ENCODE results near the gene CPNE5. TPM values are rescaled to one million over a fixed set of nuclear protein-coding genes. Genes with fewer than 3 reads are reported as not detected.
A peak's percentile ranks its signal among the peaks of the same experiment; 100 is the strongest.

Gene CPNE5
- total and polyA plus RNA-seq, 2 of the 4 experiments (the other 2 are of a cell fraction), result 0.07 TPM; not detected in 1

GRCh38 chr6:36739947-36740817 lies 99.1 kb downstream of the CPNE5 start:
- dilution Hi-C loops (cut with HindIII; ENCODE audit: low sequenced_read_pairs, unreplicated experiment), result no loop called here
- POLR2A ChIA-PET (ENCODE audit: unreplicated experiment), result interaction anchor here (0.6 kb wide), 1 partner anchor 134 kb away, joined by 3 read pairs; no protein-coding TSS in a partner anchor

More at GRCh38 chr6:36739947-36740817, 99.1 kb downstream of the CPNE5 start:
- Histone ChIP-seq H3K56ac (ENCODE audit: extremely low read depth, insufficient read depth, low read length) (no peak overlapping the region), H3K79me1 (ENCODE audit: low read depth in 1 of 2, low read length in 2 of 2) (no peaks in the 10 kb centered on the region), H3K36me3 (ENCODE audit: control insufficient read depth, insufficient read depth, low read length) (no peaks in the 10 kb centered on the region), H3K18ac (ENCODE audit: low read depth, low read length) (no peak overlapping the region), H3K9ac (ENCODE audit: low read depth, low read length) (no peak overlapping the region), H3K27me3 (ENCODE audit: control insufficient read depth, insufficient read depth, low read length) (peaks cover 8% of the 10 kb centered on the region), H2BK20ac (ENCODE audit: low read depth, low read length) (no peak overlapping the region), H3K4me1 (ENCODE audit: control insufficient read depth, insufficient read depth, low read length) (peaks cover 7% of the 10 kb centered on the region), H4K91ac (ENCODE audit: insufficient read depth, low read depth, low read length) (no peak overlapping the region), H3K14ac (replicated peaks; ENCODE audit: low read depth, low read length) (no peak overlapping the region), H3K27ac (ENCODE audit: insufficient read depth, low read length) (no peak overlapping the region), H3K4me2 (ENCODE audit: low read depth, low read length) (no peak overlapping the region), H2BK15ac (ENCODE audit: low read depth, low read length) (no peak overlapping the region; the same call in 2 of the 3 replicates), H4K8ac (ENCODE audit: low read depth in 2 of 2, low read length in 2 of 2) (peak overlapping the region in 1 of 2 experiments; percentile 39; a peak in 1 of 4 replicates), H3K4ac (ENCODE audit: low read depth, low read length) (no peak overlapping the region), H3K23ac (ENCODE audit: low read depth, low read length) (no peak overlapping the region), H3K9me1 (ENCODE audit: insufficient read depth, low read length) (peaks cover 4% of the 10 kb centered on the region; the same call in 1 of the 2 replicates), H2AFZ (replicated peaks; ENCODE audit: low read length, poor library complexity) (no peak overlapping the region), H2AK5ac (ENCODE audit: low read depth, low read length) (no peak overlapping the region), H2BK120ac (ENCODE audit: low read depth, low read length) (no peak overlapping the region), H2AK9ac (replicated peaks; ENCODE audit: low read depth, low read length, poor library complexity) (no peak overlapping the region), H3K9me3 (ENCODE audit: control insufficient read depth, insufficient read depth, low read length) (no peaks in the 10 kb centered on the region), H2BK5ac (ENCODE audit: low read depth, low read length, poor library complexity, severe bottlenecking) (no peak overlapping the region), H4K20me1 (ENCODE audit: insufficient read depth, low read length) (peaks cover 3% of the 10 kb centered on the region; the same call in 1 of the 2 replicates), H4K5ac (ENCODE audit: low read depth, low read length) (no peak overlapping the region), H3K4me3 (ENCODE audit: insufficient read depth, low read depth, low read length) (no peak overlapping the region)
- BruUV-seq (replicated peaks), result no TSS peak
- 81% methylated on average over 7 of the region's 13 CpGs; no CpG with 5 or more reads in 1 of the 2 experiments for WGBS, 2 experiments (ENCODE audit: extremely low coverage in 2 of 2, insufficient read length in 1 of 2)
- CTCF ChIA-PET, result no interaction called here
- peak; percentile 8 for DNase-seq
- peak; percentile 7; the same call in 1 of the 2 replicates for ATAC-seq (ENCODE audit: low read depth)
- intact Hi-C loops (cut with micrococcal nuclease) (no loop called here), in situ Hi-C loops (cut with MboI; ENCODE audit: low sequenced_read_pairs) (no loop called here)
- TF ChIP-seq RCOR1 (IDR thresholded peaks at IDR 0.05; ENCODE audit: insufficient replicate concordance, low read length), result peak; percentile 16
- no peak for TF ChIP-seq RFX5 (IDR thresholded peaks at IDR 0.05; ENCODE audit: low read depth, low read length)
- no peak for TF ChIP-seq SMC3 (IDR thresholded peaks at IDR 0.05; ENCODE audit: low read depth, low read length)
- TF ChIP-seq NFE2L2 (IDR thresholded peaks at IDR 0.05; ENCODE audit: low read depth, low read length), result no peak
- no peak for TF ChIP-seq CEBPB (IDR thresholded peaks at IDR 0.05; ENCODE audit: low read depth, low read length)
